ENCODE data around the gene HTR1D. TPM values are rescaled to one million over a fixed set of nuclear protein-coding genes. Genes with fewer than 3 reads are reported as not detected.
A peak's percentile ranks its signal among the peaks of the same experiment; 100 is the strongest.
"Not testable (repeated sequence)": the region's sequence is repeated elsewhere in the genome, so short reads cannot be mapped to it uniquely, and the experiment has no call there.

The HTR1D gene
- total RNA-seq, 1 experiment from 2014 or later, result 3.1 TPM

- H3K4ac ChIP-seq (ENCODE audit: low read depth, low read length), result no peak overlapping the region
- H3K4me3 Mint-ChIP-seq, result no peak overlapping the region
- H3K9me3 Mint-ChIP-seq, result peaks cover 0 to 2% of the 10 kb centered on the region in 2 experiments; a peak in 3 of 5 replicates
- H2AFZ ChIP-seq (ENCODE audit: low read length), result no peak overlapping the region
- DNase-seq, result no peak
- H3K9ac ChIP-seq (ENCODE audit: extremely low read depth, insufficient read length, low read length), result no peak overlapping the region
- no peak overlapping the region for H2BK120ac ChIP-seq (ENCODE audit: low read depth, low read length, poor library complexity, severe bottlenecking)
- H2BK12ac ChIP-seq (ENCODE audit: insufficient read length, low read depth, low read length), result no peak overlapping the region
- H3K18ac ChIP-seq (ENCODE audit: insufficient read length, low read depth, low read length), result no peak overlapping the region
- no peak overlapping the region for H3K14ac ChIP-seq (ENCODE audit: insufficient read depth, low read length)
- H3K27me3 Mint-ChIP-seq (ENCODE audit: low read depth), result peaks cover 10% of the 10 kb centered on the region
- peaks cover 4% of the 10 kb centered on the region for H4K20me1 ChIP-seq (ENCODE audit: control insufficient read depth, insufficient read depth, insufficient read length)
- H3K27me3 ChIP-seq (ENCODE audit: insufficient read depth, low read length), result no peaks in the 10 kb centered on the region
- H3K23me2 ChIP-seq (ENCODE audit: insufficient read length, low read depth, low read length, poor library complexity, severe bottlenecking), result no peaks in the 10 kb centered on the region
- H3K27ac ChIP-seq (ENCODE audit: insufficient read length, low read depth, low read length), result no peak overlapping the region
- WGBS (ENCODE audit: extremely low coverage, insufficient read length, low lambda C conversion rate), result no CpG with 5 or more reads among the region's 17 CpGs
- no peak overlapping the region for H3K4me2 ChIP-seq (ENCODE audit: insufficient read depth, insufficient read length, low read length)
- peaks cover 26% of the 10 kb centered on the region in 2 experiments for H3K4me1 Mint-ChIP-seq
- H3K79me2 ChIP-seq (ENCODE audit: insufficient read depth, low read length), result no peaks in the 10 kb centered on the region
- no peak overlapping the region for H2BK5ac ChIP-seq (ENCODE audit: insufficient read length, low read length)
- no peak overlapping the region for H3K56ac ChIP-seq (ENCODE audit: insufficient read length, low read depth, low read length)
- no peaks in the 10 kb centered on the region for H3K79me1 ChIP-seq (ENCODE audit: insufficient read depth, low read depth, low read length, poor library complexity, severe bottlenecking)
- H3K4me1 ChIP-seq (ENCODE audit: insufficient read depth, low read length), result peaks cover 4% of the 10 kb centered on the region; the same call in 1 of the 2 replicates
- peak overlapping the region in 1 of 3 experiments; percentile 54; a peak in 2 of 7 replicates for H3K27ac Mint-ChIP-seq
- no peak overlapping the region for H3K23ac ChIP-seq (ENCODE audit: insufficient read length, low read depth, low read length)
- H2BK15ac ChIP-seq (ENCODE audit: low read depth, low read length), result no peak overlapping the region
- H4K5ac ChIP-seq (ENCODE audit: insufficient read length, low read depth, low read length), result peak overlapping the region; percentile 79
- no peak for TF ChIP-seq CTCF (conservative IDR thresholded peaks at IDR 0.05)
- H2BK20ac ChIP-seq (ENCODE audit: low read depth, low read length, poor library complexity, severe bottlenecking), result no peak overlapping the region
- no peak overlapping the region for H3T11ph ChIP-seq (ENCODE audit: low read length)
- no peaks in the 10 kb centered on the region for H3K9me3 ChIP-seq (ENCODE audit: control insufficient read depth, low read depth, low read length)
- H2AK5ac ChIP-seq (ENCODE audit: insufficient read length, low read length), result no peak overlapping the region
- H4K91ac ChIP-seq (ENCODE audit: insufficient read length, low read depth, low read length), result no peak overlapping the region
- H4K8ac ChIP-seq (replicated peaks; ENCODE audit: insufficient read length, low read depth, low read length), result peak overlapping the region; percentile 19
- peaks cover 0 to 4% (median 0%) of the 10 kb centered on the region in 3 experiments; a peak in 2 of 7 replicates for H3K36me3 Mint-ChIP-seq (ENCODE audit: insufficient read depth in 1 of 3, low read depth in 3 of 3)
Measured at GRCh38 chr1:23224739-23225648, 7.7 kb upstream of the HTR1D start.

- not testable (repeated sequence) for H3K27ac ChIP-seq (ENCODE audit: insufficient read length, low read depth, low read length)
Measured at GRCh38 chr1:23223963-23224362, 6.7 kb upstream of the HTR1D start.

More at GRCh38 chr1:23223963-23224362, 6.7 kb upstream of the HTR1D start:
- not testable (repeated sequence) for H3K79me2 ChIP-seq (ENCODE audit: insufficient read depth, low read length); H3K23me2 ChIP-seq (ENCODE audit: insufficient read length, low read depth, low read length, poor library complexity, severe bottlenecking); H3T11ph ChIP-seq (ENCODE audit: low read length); H4K91ac ChIP-seq (ENCODE audit: insufficient read length, low read depth, low read length); H2BK12ac ChIP-seq (ENCODE audit: insufficient read length, low read depth, low read length); H2AFZ ChIP-seq (ENCODE audit: low read length); H3K27me3 ChIP-seq (ENCODE audit: insufficient read depth, low read length); H3K23ac ChIP-seq (ENCODE audit: insufficient read length, low read depth, low read length); H3K18ac ChIP-seq (ENCODE audit: insufficient read length, low read depth, low read length); H4K8ac ChIP-seq (replicated peaks; ENCODE audit: insufficient read length, low read depth, low read length); H2BK5ac ChIP-seq (ENCODE audit: insufficient read length, low read length); H3K56ac ChIP-seq (ENCODE audit: insufficient read length, low read depth, low read length); H2AK5ac ChIP-seq (ENCODE audit: insufficient read length, low read length); H2BK20ac ChIP-seq (ENCODE audit: low read depth, low read length, poor library complexity, severe bottlenecking); H3K4me3 Mint-ChIP-seq; H3K79me1 ChIP-seq (ENCODE audit: insufficient read depth, low read depth, low read length, poor library complexity, severe bottlenecking); H3K14ac ChIP-seq (ENCODE audit: insufficient read depth, low read length); H3K4me2 ChIP-seq (ENCODE audit: insufficient read depth, insufficient read length, low read length); H2BK120ac ChIP-seq (ENCODE audit: low read depth, low read length, poor library complexity, severe bottlenecking); DNase-seq; H3K9ac ChIP-seq (ENCODE audit: extremely low read depth, insufficient read length, low read length); H3K9me3 ChIP-seq (ENCODE audit: control insufficient read depth, low read depth, low read length); H2BK15ac ChIP-seq (ENCODE audit: low read depth, low read length); H4K5ac ChIP-seq (ENCODE audit: insufficient read length, low read depth, low read length); H3K4me1 ChIP-seq (ENCODE audit: insufficient read depth, low read length); H3K9me3 Mint-ChIP-seq; H4K20me1 ChIP-seq (ENCODE audit: control insufficient read depth, insufficient read depth, insufficient read length); H3K27ac Mint-ChIP-seq; H3K4ac ChIP-seq (ENCODE audit: low read depth, low read length); H3K36me3 Mint-ChIP-seq (ENCODE audit: insufficient read depth in 1 of 3, low read depth in 3 of 3)
- peaks cover 19% of the 10 kb centered on the region for H3K27me3 Mint-ChIP-seq (ENCODE audit: low read depth)
- H3K4me1 Mint-ChIP-seq, result peaks cover 27 to 30% of the 10 kb centered on the region in 2 experiments
- no CpG with 5 or more reads among the region's 6 CpGs for WGBS (ENCODE audit: extremely low coverage, insufficient read length, low lambda C conversion rate)

Data from H9 (cell line).